Spinal cord (tissue), 10 donors: Measurements from ENCODE around the gene EID1. TPM values are rescaled to one million over a fixed set of nuclear protein-coding genes. Genes with fewer than 3 reads are reported as not detected.
A peak's percentile ranks its signal among the peaks of the same experiment; 100 is the strongest.

Source experiments
- DNase-seq, 6 donors: peaks; one replicate each; pipeline versions ENCODE4 v3.0.0 to v3.0.0-alpha.2; 2013 to 2015; ENCODE audit warnings: low spot score in 6 of 6, low read depth in 4 of 6
- H3K27ac ChIP-seq: one replicate; pipeline ENCODE4 v1.5.1; 2013; ENCODE audit warnings: low read depth, low read length, control low read depth
- H3K27me3 ChIP-seq: one replicate; pipeline ENCODE4 v1.6.1; 2013; ENCODE audit warnings: low read length; ENCODE audit not compliant: control insufficient read depth, insufficient read depth
- H3K36me3 ChIP-seq: one replicate; pipeline ENCODE4 v1.6.1; 2013; ENCODE audit warnings: low read length; ENCODE audit not compliant: control insufficient read depth, insufficient read depth
- H3K4me1 ChIP-seq: one replicate; pipeline ENCODE4 v1.6.1; 2013; ENCODE audit warnings: low read length; ENCODE audit not compliant: control insufficient read depth, insufficient read depth
- H3K4me3 ChIP-seq: one replicate; pipeline ENCODE4 v1.5.1; 2013; ENCODE audit warnings: low read depth, low read length, control low read depth
- H3K9me3 ChIP-seq: one replicate; pipeline ENCODE4 v1.6.1; 2013; ENCODE audit warnings: low read length; ENCODE audit not compliant: control insufficient read depth, insufficient read depth
- WGBS: methylation state at CpG from one replicate; pipeline ENCODE4 v1.1.5; 2013; ENCODE audit warnings: missing lambda C conversion rate; ENCODE audit not compliant: insufficient coverage; 5-methylcytosine and 5-hydroxymethylcytosine counted together
- long read RNA-seq, 4 donors: transcript quantifications; one replicate each; lab custom pipeline, GENCODE V29; 2026
- polyA plus RNA-seq, 2 donors: library from polyadenylated mRNA; unstranded; fragments of 120-200 nt; gene quantifications; one replicate each; pipeline ENCODE4 v1.2.1, GENCODE V29; 2013; ENCODE audit not compliant: insufficient read length in 2 of 2
- total RNA-seq, 2 donors: library from RNA; depleted of rRNA in 1 of 2; stranded (reverse); fragments of 120-200 nt in 1 of 2; fragments of >200 nt in 1 of 2; gene quantifications; one replicate each; pipeline versions ENCODE4 v1.2.3 to v1.2.4, GENCODE V29; 2013 to 2014
- donor health status: healthy.

The EID1 gene, protein sequence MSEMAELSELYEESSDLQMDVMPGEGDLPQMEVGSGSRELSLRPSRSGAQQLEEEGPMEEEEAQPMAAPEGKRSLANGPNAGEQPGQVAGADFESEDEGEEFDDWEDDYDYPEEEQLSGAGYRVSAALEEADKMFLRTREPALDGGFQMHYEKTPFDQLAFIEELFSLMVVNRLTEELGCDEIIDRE
- total RNA-seq, result 100 to 1,000 TPM; 241 to 470 TPM
- 100 to 1,000 TPM; 358 to 413 TPM for polyA plus RNA-seq
- long read RNA-seq, donor 1, transcript EID1-201 (1 exons, 2,298 nt), result major isoform, 556 of 556 reads
- long read RNA-seq, donor 1, partial matches to known transcripts, result 0 of 556 reads
- long read RNA-seq, donor 1, other reads (novel, unspliced or antisense), result 0 of 556 reads
- long read RNA-seq, donor 2, transcript EID1-201 (1 exons, 2,298 nt), result major isoform, 166 of 166 reads
- long read RNA-seq, donor 2, partial matches to known transcripts, result 0 of 166 reads
- long read RNA-seq, donor 2, other reads (novel, unspliced or antisense), result 0 of 166 reads
- long read RNA-seq, donor 3, transcript EID1-201 (1 exons, 2,298 nt), result major isoform, 264 of 264 reads
- long read RNA-seq, donor 3, partial matches to known transcripts, result 0 of 264 reads
- long read RNA-seq, donor 3, other reads (novel, unspliced or antisense), result 0 of 264 reads
- long read RNA-seq, donor 4, transcript EID1-201 (1 exons, 2,298 nt), result major isoform, 456 of 456 reads
- long read RNA-seq, donor 4, partial matches to known transcripts, result 0 of 456 reads
- long read RNA-seq, donor 4, other reads (novel, unspliced or antisense), result 0 of 456 reads

DNA sequence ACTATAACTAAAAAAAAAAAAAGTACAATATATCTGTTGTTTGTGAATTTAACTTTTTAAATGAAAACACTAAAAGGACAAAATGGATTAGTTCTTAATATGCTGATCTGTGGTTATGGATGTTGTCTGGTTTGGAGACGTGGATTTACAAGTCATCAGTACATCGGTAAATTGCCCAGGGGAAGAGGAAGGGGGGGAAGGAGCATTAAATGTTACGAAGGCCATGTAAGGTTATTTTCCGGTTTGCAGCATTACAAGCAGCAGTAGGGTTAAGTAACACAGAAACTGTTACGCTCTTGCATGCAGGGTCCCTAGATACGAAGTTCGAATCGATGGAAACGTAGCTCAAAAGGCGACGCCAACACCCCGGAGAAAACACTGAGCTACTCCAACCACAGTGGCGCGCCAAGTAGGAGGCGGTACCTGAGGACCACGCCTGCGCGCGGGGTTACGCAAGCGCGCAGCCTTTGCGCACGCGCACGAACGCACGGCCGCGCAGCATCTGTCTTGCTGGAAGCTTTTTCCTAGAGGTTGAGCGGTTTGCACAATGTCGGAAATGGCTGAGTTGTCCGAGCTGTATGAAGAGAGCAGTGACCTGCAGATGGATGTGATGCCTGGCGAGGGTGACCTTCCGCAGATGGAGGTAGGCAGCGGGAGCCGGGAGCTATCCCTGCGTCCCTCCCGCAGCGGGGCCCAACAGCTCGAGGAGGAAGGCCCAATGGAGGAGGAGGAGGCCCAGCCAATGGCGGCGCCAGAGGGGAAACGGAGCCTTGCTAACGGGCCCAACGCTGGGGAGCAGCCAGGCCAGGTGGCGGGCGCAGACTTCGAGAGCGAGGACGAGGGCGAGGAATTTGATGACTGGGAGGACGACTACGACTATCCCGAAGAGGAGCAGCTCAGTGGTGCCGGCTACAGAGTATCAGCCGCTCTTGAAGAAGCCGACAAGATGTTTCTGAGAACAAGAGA lies at the start of gene EID1:
Gene EID1 (plus strand): TSS at position 505 of the 966 bp plus-strand sequence. CDS start 43 bp downstream, at position 548.
- Histone ChIP-seq H3K36me3 (no peaks in the 10 kb centered on the region), H3K4me1 (no peaks in the 10 kb centered on the region), H3K27me3 (no peaks in the 10 kb centered on the region), H3K9me3 (no peaks in the 10 kb centered on the region), H3K27ac (peak within 1 kb of the TSS; percentile 96), H3K4me3 (peak within 1 kb of the TSS; percentile 85)
- under 1% methylated on average over 58 of the region's 58 CpGs for WGBS
- peak; percentile 92 to 99 (median 96) for DNase-seq

DNA sequence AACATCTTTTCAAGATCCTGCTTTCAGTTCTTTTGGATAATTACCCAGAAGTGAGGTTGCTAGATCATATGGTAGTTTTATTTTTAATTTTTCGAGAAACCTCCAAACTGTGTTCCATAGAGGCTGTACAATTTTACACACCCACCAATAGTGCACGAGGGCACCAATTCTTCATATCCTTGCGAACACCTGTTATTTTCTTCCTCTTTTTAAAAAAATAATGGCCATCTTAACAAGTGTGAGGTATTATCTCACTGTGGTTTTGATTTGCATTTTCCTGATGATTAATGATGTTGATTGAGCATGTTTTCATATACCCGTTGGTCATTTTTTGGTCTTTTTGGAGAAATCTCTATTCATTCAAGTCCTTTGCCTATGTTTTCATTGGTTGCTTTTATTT lies 49.5 kb upstream of the EID1 start:
- Histone ChIP-seq H3K36me3 (peaks cover 2% of the 10 kb centered on the region), H3K27me3 (no peaks in the 10 kb centered on the region), H3K4me3 (no peak overlapping the region), H3K9me3 (peaks cover 2% of the 10 kb centered on the region), H3K27ac (no peak overlapping the region), H3K4me1 (no peaks in the 10 kb centered on the region)
- DNase-seq, result no peak
- WGBS, result no CpG with 5 or more reads among the region's 4 CpGs

DNA sequence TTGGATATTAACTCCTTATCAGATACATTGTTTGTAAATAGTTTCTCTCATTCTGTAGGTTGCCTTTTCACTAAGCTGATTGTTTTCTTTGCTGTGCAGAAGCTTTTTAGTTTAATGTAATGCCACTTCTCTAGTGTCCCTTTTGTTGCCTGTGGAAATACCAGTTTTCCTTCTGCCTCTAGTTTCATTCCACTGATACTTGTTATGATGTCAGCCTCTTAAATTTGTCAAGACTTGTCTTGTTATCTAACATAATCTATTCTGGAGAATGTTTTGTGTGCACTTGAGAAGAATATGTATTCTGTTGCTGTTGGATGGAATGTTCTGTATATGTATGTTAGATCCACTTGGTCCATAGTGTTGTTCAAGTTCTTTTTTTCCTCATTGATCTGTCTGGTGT lies 49.0 kb upstream of the EID1 start:
- Histone ChIP-seq H3K36me3 (peaks cover 2% of the 10 kb centered on the region), H3K9me3 (peaks cover 2% of the 10 kb centered on the region), H3K4me1 (no peaks in the 10 kb centered on the region), H3K4me3 (no peak overlapping the region), H3K27ac (no peak overlapping the region), H3K27me3 (no peaks in the 10 kb centered on the region)
- no peak for DNase-seq

DNA sequence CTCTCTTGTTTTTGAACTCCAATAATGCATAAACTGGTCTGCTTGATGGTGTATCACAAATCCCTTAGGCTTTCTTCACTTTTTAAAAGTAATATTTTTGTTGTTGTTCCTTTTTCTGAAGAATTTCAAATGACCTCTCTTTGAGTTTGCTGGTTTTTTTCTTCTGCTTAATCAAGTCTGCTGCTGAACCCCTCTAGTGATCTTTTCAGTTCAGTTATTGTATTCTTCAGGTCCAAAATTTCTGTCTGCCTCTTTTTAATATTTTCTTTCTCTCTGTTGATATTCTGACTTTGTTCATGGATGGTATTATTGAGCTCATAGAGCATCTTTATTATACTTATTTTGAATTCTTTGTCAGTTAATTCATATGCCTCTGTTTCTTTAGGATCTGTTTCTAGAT lies 45.3 kb upstream of the EID1 start:
- Histone ChIP-seq H3K4me1 (no peaks in the 10 kb centered on the region), H3K36me3 (peaks cover 2% of the 10 kb centered on the region), H3K4me3 (no peak overlapping the region), H3K9me3 (peaks cover 2% of the 10 kb centered on the region), H3K27me3 (no peaks in the 10 kb centered on the region), H3K27ac (no peak overlapping the region)
- no peak for DNase-seq

DNA sequence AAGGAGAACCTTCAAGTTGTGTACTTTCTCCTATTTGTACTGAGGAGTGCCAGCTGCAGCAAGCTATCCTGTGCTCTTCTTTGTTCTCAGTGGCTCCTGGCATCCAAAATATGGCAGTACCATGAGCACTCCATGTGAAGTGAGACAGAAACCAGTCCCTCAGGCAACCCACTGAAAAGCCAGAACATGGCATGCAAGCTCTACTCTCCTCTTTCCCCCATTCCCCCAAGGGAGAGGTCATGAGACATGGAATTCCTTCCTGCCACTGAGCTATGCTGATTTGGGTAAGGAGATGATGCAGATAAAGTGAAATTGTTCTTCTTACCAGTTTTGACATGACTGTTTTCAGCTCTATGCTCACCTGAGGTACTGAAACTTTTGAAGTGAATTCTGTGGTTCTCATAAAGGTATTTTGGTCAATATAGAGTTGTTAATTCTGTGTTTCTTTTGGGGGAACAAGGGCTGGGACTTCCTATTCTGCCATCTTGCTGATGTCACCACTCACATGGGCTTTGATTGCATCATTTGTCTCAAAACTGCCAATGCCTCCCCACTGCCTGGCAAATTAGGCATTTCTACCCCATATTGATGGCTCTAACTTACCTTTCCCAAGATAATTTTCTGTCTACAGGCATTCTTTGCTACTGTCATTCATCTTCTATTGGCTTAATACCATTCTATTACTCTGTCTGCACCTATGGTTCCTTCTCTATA lies 44.3 kb upstream of the EID1 start:
- H3K27ac ChIP-seq, result no peak overlapping the region
- no peaks in the 10 kb centered on the region for H3K27me3 ChIP-seq
- peaks cover 2% of the 10 kb centered on the region for H3K36me3 ChIP-seq
- no peak for DNase-seq
- H3K9me3 ChIP-seq, result peaks cover 2% of the 10 kb centered on the region
- H3K4me1 ChIP-seq, result no peaks in the 10 kb centered on the region
- no peak overlapping the region for H3K4me3 ChIP-seq

DNA sequence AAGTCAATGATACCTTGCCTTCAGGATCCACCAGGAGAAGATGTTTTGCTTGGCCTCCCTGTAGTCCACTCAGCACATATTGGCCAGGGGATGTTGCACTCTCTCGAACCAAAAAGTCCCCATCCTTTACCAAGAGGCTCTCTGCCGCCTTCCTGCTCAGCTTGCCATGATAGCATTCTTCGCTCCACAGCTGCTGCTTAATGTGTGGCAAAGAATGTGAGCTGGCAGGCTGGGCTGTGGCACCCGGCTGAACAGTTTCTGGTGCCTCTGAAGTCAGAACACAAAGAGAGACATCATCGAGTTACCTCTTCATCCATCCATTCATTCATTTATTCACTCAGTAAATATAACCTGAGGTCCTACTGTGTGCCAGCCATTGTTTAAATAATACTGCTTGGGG lies 43.2 kb upstream of the EID1 start:
- Histone ChIP-seq H3K4me3 (no peak overlapping the region), H3K9me3 (peaks cover 2% of the 10 kb centered on the region), H3K27ac (no peak overlapping the region), H3K4me1 (no peaks in the 10 kb centered on the region), H3K27me3 (no peaks in the 10 kb centered on the region), H3K36me3 (peaks cover 2% of the 10 kb centered on the region)
- WGBS, result 76% methylated on average over 2 of the region's 5 CpGs
- DNase-seq, result no peak

DNA sequence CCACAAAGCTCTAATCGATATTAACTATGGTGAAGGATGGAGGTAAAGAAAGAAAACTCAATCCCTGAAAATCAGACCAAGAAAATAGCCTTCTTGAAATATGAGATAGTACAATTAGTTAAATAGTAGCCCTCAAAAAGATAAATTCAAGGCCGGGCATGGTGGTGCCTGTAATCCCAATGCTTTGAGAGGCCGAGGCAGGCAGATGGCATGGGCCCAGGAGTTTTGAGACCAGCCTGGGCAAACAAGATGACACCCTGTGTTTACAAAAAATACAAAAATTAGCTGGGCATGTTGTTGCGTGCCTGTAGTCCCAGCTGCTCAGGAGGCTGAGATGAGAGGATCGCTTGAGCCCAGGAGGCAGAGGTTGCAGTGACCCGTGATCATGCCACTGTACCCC lies 35.4 kb upstream of the EID1 start:
- Histone ChIP-seq H3K27me3 (no peaks in the 10 kb centered on the region), H3K4me1 (no peaks in the 10 kb centered on the region), H3K4me3 (no peak overlapping the region), H3K27ac (no peak overlapping the region), H3K9me3 (no peaks in the 10 kb centered on the region), H3K36me3 (no peaks in the 10 kb centered on the region)
- 96% methylated on average over 5 of the region's 6 CpGs for WGBS
- DNase-seq, result no peak

DNA sequence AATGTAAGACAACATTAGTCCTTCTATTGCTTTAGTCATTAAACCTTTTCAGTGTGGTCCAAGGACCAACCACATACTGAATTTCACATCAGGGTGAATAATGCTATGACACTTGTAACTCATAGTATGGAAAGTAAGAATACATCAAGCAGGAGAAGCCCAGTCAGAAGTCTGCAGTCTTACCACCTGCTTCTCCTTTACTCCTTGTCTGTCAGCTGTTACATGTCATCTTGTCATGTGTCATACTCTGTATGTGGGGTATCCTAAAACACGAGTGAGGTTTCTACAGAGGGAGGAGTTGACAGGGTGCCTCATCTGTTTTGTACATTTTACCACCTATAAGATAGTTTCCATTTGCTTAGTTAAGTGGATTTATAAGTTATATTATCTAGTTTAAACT lies 32.8 kb upstream of the EID1 start:
- Histone ChIP-seq H3K4me3 (no peak overlapping the region), H3K27ac (no peak overlapping the region), H3K4me1 (no peaks in the 10 kb centered on the region), H3K27me3 (no peaks in the 10 kb centered on the region), H3K36me3 (no peaks in the 10 kb centered on the region), H3K9me3 (no peaks in the 10 kb centered on the region)
- no CpG with 5 or more reads among the region's 1 CpG for WGBS
- no peak for DNase-seq

DNA sequence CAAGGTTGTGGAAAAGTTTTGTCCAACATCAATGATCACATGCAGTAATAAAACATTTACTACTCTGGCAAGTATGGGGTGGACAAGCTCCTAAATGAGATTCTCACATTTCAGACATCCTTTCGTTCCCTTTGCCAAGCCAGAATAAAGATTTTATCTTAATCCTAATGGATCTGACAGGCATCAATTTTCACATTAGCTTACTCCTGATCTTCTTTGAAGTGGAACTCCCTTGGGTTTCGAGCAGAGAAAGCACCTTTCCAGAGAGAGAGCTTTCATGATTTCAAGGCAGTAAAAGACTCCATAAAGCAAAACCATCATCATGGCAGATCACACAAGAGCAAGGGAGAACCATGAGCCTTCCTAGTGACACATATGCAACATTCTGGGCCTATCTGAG lies 27.3 kb upstream of the EID1 start:
- H3K4me3 ChIP-seq, result no peak overlapping the region

More for the DNA sequence above, 27.3 kb upstream of the EID1 start:
- 79% methylated on average over 2 of the region's 2 CpGs for WGBS
- no peaks in the 10 kb centered on the region for H3K27me3 ChIP-seq
- H3K27ac ChIP-seq, result no peak overlapping the region
- no peaks in the 10 kb centered on the region for H3K4me1 ChIP-seq
- H3K9me3 ChIP-seq, result no peaks in the 10 kb centered on the region
- DNase-seq, result no peak
- no peaks in the 10 kb centered on the region for H3K36me3 ChIP-seq
